Body of pancreas (tissue), 4 donors: ENCODE results near the gene NUBPL. TPM values are rescaled to one million over a fixed set of nuclear protein-coding genes. Genes with fewer than 3 reads are reported as not detected.
"Not testable (repeated sequence)": the region's sequence is repeated elsewhere in the genome, so short reads cannot be mapped to it uniquely, and the experiment has no call there.

Experiments
- ATAC-seq: fragments of 150-250 bp; one replicate; pipeline ENCODE4 v1.9.1; 2016
- DNase-seq, 4 donors: peaks; one replicate each; pipeline ENCODE4 v3.0.0-alpha.2; 2019
- H3K27ac ChIP-seq, 4 donors: fragments of 200-600 bp; sonication (generic); 1 replicate in 3 of 4; 2 replicates in 1 of 4; pipeline versions ENCODE4 v1.5.1 to v1.6.1; 2016 to 2019; ENCODE audit warnings: mild to moderate bottlenecking in 1 of 4, mixed read lengths in 1 of 4, moderate library complexity in 1 of 4
- H3K27me3 ChIP-seq, 2 donors: fragments of 200-600 bp; sonication (generic); one replicate each; pipeline ENCODE4 v1.6.0; 2016; ENCODE audit warnings: mild to moderate bottlenecking in 1 of 2
- H3K36me3 ChIP-seq, 2 donors: fragments of 200-600 bp; sonication (generic); replicated peaks in 1 of 2; 2 replicates each; pipeline ENCODE4 v1.5.1; 2016; ENCODE audit warnings: low read depth in 2 of 2; ENCODE audit not compliant: insufficient read depth in 1 of 2
- H3K4me1 ChIP-seq: fragments of 200-600 bp; sonication (generic); one replicate; pipeline ENCODE4 v1.6.0; 2016
- H3K4me3 ChIP-seq, 2 donors: fragments of 200-600 bp; sonication (generic); 1 replicate in 1 of 2; 2 replicates in 1 of 2; pipeline ENCODE4 v1.5.1; 2016 to 2019
- H3K9me3 ChIP-seq, 3 donors: fragments of 200-600 bp; sonication (generic); 1 replicate in 2 of 3; 2 replicates in 1 of 3; pipeline ENCODE4 v1.5.1; 2016
- CTCF ChIP-seq, 7 experiments: fragments of 450-650 bp in 4 of 7; fragments of 200-600 bp in 3 of 7; sonication (generic) in 3 of 7; IDR thresholded peaks; one replicate each; pipeline ENCODE4 v1.5.1; 2016 to 2019; ENCODE audit warnings: antibody characterized with exemption in 7 of 7
- POLR2A ChIP-seq, 3 donors: fragments of 450-650 bp; IDR thresholded peaks; one replicate each; pipeline ENCODE4 v1.6.1; 2016; ENCODE audit warnings: antibody characterized with exemption in 3 of 3, mild to moderate bottlenecking in 2 of 3
- WGBS, 2 donors: methylation state at CpG; one replicate each; pipeline ENCODE4 v1.1.5; 2017; 5-methylcytosine and 5-hydroxymethylcytosine counted together
- intact Hi-C: fragments of 100-400 bp; cut with DNase I; formaldehyde crosslinking; loops from one replicate; pipeline ENCODE4 v1.15.1; 2023
- total RNA-seq, 2 donors: library from RNA; depleted of rRNA; stranded (reverse); fragments of >200 nt; gene quantifications; one replicate each; pipeline ENCODE4 v1.1.0, GENCODE V29; 2016

The NUBPL gene
- total RNA-seq, 2 donors from 2014 or later: 4.7 to 18.5 TPM

GRCh38 chr14:31806249-31806648 lies 245.0 kb downstream of the NUBPL start:
- ATAC-seq (no peak), DNase-seq (no peak)
- no peaks in the 10 kb centered on the region for H3K9me3 ChIP-seq
- H3K27me3 ChIP-seq: no peaks in the 10 kb centered on the region
- no peak overlapping the region for H3K4me3 ChIP-seq
- H3K36me3 ChIP-seq: no peaks in the 10 kb centered on the region
- TF ChIP-seq POLR2A (IDR thresholded peaks at IDR 0.05): no peak
- no peak for TF ChIP-seq CTCF (IDR thresholded peaks at IDR 0.05)
- no peak overlapping the region for H3K27ac ChIP-seq
- intact Hi-C loops: no loop called here
- H3K4me1 ChIP-seq: no peaks in the 10 kb centered on the region

- H3K27ac ChIP-seq, H3K4me1 ChIP-seq, H3K27me3 ChIP-seq, H3K4me3 ChIP-seq, H3K36me3 ChIP-seq, ATAC-seq, H3K9me3 ChIP-seq, DNase-seq, intact Hi-C loops: not testable (repeated sequence)
- WGBS, 2 donors: 80 to 90% methylated on average over 9 to 15 of the region's 15 CpGs
These were observed 250.8 kb downstream of the NUBPL start for GRCh38 chr14:31811693-31812628.

GRCh38 chr14:31813724-31814490 lies 252.7 kb downstream of the NUBPL start:
- H3K9me3 ChIP-seq, H3K36me3 ChIP-seq, intact Hi-C loops, H3K27me3 ChIP-seq, H3K4me3 ChIP-seq, DNase-seq, ATAC-seq, H3K27ac ChIP-seq, H3K4me1 ChIP-seq: not testable (repeated sequence)
- WGBS, 2 donors: 70 to 92% methylated on average over 2 of the region's 2 CpGs

GRCh38 chr14:31819281-31819680 lies 258.1 kb downstream of the NUBPL start:
- H3K4me3 ChIP-seq: no peak overlapping the region
- H3K27ac ChIP-seq: no peak overlapping the region
- H3K9me3 ChIP-seq: no peaks in the 10 kb centered on the region
- ATAC-seq: no peak
- no peak for DNase-seq
- TF ChIP-seq POLR2A (IDR thresholded peaks at IDR 0.05) (no peak), CTCF (IDR thresholded peaks at IDR 0.05) (no peak)
- H3K27me3 ChIP-seq: no peaks in the 10 kb centered on the region
- intact Hi-C loops: no loop called here
- no peaks in the 10 kb centered on the region for H3K4me1 ChIP-seq
- H3K36me3 ChIP-seq: no peaks in the 10 kb centered on the region

- no peaks in the 10 kb centered on the region for H3K9me3 ChIP-seq
- H3K4me1 ChIP-seq: no peaks in the 10 kb centered on the region
- H3K27me3 ChIP-seq: no peaks in the 10 kb centered on the region
- TF ChIP-seq CTCF (IDR thresholded peaks at IDR 0.05): no peak
- TF ChIP-seq POLR2A (IDR thresholded peaks at IDR 0.05): no peak
- ATAC-seq: no peak
- H3K4me3 ChIP-seq: no peak overlapping the region
- intact Hi-C loops: no loop called here
- H3K36me3 ChIP-seq: no peaks in the 10 kb centered on the region
- DNase-seq: no peak
- H3K27ac ChIP-seq: no peak overlapping the region
These were observed 264.3 kb downstream of the NUBPL start for GRCh38 chr14:31825459-31825858.
